Hematopoietic multipotent progenitor cell treated with erythropoietin and hydrocortisone succinate and interleukin-3 and kit ligand, for 15 days (in vitro differentiated cells): Measurements from ENCODE around the gene ABCA13.
"Not testable (repeated sequence)": the region's sequence is repeated elsewhere in the genome, so short reads cannot be mapped to it uniquely, and the experiment has no call there.

Source experiments
- DNase-seq: peaks from one replicate; pipeline ENCODE4 v3.0.0-alpha.2; 2015; ENCODE audit warnings: low spot score

The ABCA13 gene

GRCh38 chr7:48176356-48176893, 5.2 kb downstream of the ABCA13 start:
- DNase-seq = no peak

- no peak for DNase-seq
Observed at GRCh38 chr7:48177271-48177670, 6.0 kb downstream of the ABCA13 start.

DNA sequence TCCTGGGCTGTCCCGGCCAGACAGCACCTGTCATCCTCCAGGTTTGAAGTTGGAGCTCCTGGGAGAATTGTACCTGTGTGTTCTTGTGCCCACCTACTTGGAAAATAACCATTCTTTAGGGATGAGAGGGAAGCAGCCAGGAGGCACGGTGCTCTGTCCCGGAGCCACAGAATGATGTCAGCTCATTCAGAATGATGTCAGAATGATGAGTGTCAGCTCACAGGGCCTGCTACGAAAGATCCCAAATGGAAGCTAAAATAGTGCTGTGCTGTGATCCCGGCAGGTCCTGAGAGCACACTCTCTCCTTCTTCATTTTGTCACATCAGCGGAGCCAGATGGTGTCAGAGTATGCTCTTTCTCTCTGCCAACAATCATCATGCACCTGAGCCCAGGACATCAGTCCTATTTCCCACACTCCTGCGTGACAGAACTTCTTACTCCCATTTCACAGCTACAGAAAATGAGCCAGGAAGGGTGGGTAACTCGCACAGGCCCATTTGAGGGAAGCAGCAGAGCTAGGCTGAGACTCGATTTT, 8.3 kb downstream of the ABCA13 start:
- DNase-seq = no peak

DNA sequence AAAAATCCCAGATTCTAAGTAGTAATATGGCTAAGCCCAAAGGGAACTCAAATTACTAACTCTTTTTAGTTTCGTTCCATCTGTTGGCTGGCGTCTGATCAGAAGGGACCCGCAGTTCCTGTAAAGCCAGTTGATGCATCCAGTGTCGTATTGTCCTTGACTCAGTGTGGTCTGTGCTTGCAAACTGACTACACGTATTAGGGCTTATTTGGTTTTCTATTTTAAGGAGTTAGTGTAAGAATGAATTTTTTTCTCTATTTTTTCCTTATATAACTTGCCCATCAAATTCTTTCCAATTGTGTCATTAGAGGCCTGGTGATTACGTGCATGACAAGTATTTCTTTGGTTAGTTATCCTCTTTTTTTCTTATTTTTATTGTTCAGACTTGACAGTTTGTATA, 9.7 kb downstream of the ABCA13 start:
- no peak for DNase-seq

DNA sequence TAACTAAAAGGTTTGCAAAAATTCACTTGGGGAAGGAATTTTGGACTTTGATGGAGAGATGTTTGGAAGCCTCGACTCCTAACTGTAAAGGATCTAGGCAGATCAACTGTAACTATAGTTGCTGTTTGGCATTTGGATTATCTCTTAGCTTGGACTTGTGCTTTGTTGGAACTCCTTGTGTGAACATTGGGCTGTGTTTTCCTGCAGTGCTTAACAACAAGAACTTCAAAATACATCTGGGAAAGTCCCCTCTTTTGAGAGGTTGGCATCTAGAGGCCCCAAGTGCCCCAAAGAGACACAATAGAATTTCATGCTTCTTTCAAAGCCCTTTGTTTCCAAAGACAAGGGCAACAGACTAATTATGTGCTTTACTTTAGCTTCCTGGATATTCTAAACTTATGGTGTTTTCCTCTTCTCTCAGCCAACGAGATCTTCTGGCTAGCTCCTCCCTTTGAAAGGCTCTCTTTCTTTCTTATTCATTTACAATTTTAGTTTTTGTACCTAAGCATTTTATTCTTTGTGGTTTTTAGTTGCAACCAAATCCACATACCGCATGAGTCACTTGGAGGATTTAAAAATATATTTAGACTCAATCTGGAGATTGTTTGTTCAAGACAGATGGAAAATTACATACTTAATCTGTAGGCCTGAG, 11.6 kb downstream of the ABCA13 start:
- DNase-seq = no peak

- no peak for DNase-seq
Observed at GRCh38 chr7:48183370-48183743, 12.1 kb downstream of the ABCA13 start.

- DNase-seq = no peak
Observed at GRCh38 chr7:48183965-48184364, 12.7 kb downstream of the ABCA13 start.

DNA sequence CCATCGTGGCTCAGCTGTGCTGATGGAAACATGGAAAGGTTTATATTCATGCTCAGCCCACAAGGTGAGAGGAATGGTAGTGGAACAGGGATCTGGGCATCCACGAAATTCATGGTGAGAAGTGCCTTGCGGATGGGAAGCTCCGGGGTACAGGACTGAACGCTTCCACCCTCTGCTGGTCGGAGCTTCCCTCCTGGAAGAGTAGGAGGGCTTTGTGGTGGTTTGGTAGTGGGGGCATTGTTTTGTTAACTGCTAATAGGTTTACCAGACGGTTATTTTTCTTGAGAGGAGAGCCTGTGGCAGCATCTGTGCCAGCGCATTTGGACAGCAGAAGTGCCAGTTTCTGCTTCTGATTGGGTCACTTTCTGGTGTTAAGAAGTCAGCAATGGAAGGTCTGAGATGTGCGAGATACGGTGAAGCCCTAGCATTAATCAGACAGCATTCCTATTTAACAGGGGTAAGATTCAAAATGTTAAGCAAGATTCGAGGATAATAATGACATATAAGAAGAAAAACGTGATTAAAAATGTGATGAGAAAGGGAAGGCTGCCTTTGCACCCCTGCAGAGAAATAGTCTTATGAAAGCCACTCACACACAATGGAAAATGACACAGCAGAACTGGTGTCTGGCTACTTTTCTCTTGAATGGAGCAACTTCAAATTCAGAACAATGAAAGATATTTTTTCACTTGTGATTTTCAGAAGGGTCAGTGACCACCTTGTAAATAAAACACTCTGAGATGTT, 17.7 kb downstream of the ABCA13 start:
- no peak for DNase-seq

- DNase-seq = no peak
Observed at GRCh38 chr7:48192996-48193395, 21.7 kb downstream of the ABCA13 start.

- DNase-seq = no peak
Observed at GRCh38 chr7:48193421-48193820, 22.2 kb downstream of the ABCA13 start.

DNA sequence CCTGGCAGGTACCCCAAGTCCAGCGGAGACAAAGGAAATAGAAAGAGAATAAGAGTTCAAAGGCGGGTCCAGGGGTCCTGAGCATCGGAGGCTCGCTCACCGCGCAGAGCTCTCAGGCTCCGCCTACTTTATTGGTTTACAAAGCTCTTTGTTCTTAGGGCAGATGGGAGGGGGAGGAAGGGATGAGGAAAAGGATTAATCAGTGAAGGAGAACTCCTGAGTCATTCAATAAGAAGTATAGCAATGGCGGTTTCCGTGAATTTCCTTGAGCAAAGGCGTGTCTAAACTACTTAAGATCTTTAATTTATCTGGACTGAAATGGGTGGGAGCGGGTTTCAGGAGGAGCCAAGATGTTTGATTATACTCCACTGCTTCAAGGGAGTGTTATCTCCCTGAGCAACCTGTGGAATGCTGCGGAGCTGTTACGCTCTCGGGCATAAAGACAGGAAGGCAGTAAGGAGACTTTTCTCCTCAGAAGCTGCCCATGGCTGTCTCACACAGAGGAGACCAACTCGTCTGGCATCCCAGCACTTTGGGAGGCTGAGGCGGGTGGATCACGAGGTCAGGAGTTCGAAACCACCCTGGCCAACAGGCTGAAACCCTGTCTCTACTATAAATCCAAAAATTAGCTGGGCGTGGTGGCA, 29.8 kb downstream of the ABCA13 start:
- not testable (repeated sequence) for DNase-seq

- DNase-seq = not testable (repeated sequence)
Observed at GRCh38 chr7:48202916-48203315, 31.7 kb downstream of the ABCA13 start.

DNA sequence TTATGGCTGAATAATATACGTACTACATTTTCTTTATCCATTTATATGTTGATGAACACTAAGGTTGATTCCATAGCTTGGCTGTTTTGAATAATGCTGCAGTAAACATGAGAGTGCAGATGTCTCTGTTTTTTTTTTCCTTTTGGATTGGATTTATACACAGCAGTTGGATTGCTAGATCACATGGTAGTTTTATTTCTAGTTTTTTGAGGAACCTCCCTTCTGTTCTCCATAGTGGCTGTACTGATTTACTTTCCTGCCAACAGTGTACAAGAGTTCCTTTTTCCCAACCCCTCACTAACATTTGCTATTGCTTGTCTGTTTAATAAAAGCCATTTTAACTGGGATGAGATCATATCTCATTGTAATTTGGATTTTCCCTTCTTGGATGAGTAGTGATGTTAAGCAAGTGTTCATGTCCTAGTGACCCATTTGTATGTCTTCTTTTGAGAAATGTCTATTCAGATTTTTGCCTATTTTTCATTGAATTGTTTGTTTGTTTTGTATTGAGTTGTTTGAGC, 36.0 kb downstream of the ABCA13 start:
- DNase-seq = no peak

DNA sequence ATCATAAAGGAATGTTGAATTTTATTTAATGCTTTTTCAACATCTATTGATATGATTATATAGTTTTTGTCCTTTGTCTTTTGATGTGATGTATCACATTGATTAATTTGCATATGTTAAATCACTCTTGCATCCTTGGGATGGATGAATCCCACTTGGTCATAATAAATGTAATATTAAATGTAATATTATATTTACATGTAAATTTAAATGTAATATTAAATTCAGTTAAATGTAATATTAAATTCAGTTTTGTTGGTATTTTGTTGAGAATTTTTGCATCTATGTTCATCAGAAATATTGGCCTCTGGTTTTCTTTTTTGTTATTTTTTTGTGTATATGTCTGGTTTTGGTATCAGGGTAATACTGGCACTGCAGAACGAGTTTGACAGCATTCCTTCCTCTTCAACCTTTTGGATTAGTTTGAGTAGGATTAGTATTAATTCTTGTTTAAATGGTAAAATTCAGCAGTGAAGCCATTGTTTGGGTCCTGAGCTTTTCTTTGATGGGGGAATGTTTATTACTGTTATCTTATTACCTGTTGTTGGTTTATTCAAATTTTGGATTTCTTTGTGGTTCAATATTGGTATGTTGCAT, 37.8 kb downstream of the ABCA13 start:
- no peak for DNase-seq

DNA sequence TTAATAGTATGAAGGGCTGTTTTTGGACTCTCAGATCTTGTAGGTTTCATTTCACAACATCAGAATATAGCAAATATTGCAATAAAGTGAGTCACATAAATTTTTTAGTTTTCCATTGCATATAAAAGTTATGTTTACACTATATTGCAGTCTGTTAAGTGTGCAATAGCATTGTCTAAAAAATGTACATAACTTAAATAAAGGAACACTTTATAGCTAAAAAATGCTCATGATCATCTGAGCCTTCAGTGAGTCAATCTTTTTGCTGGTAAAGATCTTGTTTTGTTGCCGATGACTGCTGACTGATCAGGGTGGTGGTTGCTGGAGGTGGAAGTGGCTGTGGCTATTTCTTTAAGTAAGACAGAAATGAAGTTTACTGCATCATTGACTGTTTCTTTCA, 42.0 kb downstream of the ABCA13 start:
- DNase-seq = no peak

DNA sequence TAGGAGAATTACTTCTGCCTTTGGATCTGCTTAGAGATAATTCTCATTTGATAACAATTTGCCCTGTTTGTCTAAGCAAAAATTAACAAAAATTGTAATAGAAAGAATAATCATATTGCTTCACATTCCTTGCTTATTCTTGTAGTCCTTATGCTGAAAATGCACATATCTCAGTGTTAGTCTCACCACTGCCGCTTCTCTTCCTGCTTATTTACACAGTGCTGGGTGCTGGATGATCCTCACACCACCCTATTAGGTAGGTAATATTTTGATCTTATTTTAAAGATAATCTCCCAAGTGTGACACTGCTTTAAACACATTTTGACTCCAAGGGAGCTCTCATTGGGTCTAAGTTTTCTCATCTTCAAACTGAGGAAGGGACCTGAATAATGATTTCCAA, 46.0 kb downstream of the ABCA13 start:
- DNase-seq = no peak

DNA sequence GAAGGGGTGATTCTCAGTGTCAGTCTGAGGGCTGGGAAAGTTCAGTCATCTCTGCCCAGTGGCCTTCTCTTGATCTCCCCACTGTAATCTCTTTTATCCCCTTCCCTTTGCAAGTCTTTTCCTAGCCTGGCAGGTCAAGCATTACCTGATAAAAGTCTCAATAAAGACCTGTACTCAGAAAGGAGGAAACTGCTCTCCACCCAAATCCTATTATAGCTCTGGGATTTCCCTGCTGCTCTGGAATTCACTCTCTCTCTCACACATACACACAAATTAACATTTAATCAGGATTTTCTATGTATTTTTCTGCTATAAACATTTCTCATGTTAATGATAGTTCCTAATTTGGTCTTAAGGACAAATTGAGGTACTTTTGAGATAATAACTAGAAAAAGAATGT, 46.5 kb downstream of the ABCA13 start:
- DNase-seq = no peak

DNA sequence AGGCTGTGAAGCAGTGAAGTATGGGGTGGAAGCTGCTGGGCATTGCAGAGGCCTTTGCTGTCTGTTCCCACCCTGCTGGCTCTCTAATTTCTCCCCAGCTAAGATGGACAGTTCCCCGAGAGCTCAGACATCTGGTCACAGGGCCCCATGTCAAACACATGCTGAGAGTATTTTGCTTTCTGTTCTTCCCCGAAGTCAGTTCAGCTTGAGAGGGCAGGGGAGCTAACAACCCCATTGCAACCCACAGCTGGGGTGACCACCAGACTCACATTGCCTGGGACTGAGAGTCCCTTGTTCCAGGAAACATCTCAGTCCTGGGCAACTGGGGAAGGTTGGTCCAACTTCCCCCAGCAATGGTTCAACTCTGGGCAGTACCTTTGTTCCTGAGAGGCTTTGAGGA, 52.8 kb downstream of the ABCA13 start:
- DNase-seq = no peak

DNA sequence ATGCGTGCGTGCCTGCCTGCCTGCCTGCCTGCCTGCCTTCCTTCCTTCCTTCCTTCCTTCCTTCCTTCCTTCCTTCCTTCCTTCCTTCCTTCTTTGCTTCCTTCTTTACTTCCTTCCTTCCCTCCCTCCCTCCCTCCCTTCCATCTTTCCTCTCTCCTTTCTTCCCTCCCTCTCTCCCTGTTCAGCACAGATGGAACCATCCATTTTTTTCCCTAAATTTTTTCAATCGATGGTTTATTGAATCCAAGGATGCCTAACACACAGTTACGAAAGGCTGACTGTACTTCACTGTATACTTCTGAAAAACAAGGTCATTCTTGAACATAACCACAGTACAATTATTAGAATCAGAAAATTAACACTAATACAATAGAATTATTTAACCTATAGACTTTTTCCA, 53.8 kb downstream of the ABCA13 start:
- DNase-seq = no peak

DNA sequence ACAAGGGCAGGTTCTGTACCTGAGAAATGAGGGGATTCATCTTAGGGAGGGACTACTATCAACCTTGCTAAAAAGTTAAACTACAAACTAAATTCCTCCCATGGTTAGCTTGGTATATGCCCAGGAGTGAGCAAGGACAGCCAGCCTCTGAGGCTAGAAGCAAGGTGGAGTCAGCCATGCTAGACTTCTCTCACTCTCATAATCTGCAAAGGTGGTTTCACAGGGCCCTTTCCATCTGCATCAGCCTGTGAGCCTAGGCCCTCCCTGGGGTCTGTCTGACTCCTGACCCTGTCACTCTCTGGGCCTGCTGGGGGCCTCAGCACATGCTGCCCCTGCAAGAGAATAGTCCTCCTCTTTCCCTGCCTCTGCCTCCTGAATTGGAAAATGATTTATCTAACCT, 66.1 kb downstream of the ABCA13 start:
- no peak for DNase-seq

DNA sequence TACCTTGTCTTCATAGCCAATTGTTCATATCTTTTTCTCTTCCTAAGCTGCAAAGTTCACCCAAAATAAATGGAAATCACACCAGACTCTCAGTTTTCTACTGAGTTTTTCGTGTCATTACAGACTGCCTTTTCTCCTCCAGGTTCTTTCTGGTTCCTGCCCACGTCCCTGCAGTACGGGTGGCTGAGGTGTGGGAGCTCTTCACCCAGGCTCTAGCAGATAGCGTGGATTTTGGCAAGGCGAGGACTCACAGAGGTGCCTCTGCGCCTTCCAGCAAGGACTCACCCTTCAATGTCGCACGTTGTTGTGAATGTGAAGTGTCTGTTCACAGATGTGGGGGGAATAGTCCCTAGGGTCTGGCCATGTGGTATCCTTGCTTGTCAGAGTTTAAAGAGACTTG, 71.6 kb downstream of the ABCA13 start:
- no peak for DNase-seq

GRCh38 chr7:48244864-48245271, 73.6 kb downstream of the ABCA13 start:
- DNase-seq = no peak
